H9 (cell line): ENCODE data around the gene ERAS. TPM values are rescaled to one million over a fixed set of nuclear protein-coding genes. Genes with fewer than 3 reads are reported as not detected.

Source experiments
- DNase-seq: peaks from one replicate; pipeline ENCODE4 v3.0.0-alpha.2; 2017
- H2AFZ ChIP-seq: one replicate; pipeline ENCODE4 v1.6.1; 2013; ENCODE audit warnings: mild to moderate bottlenecking, low read length, control low read depth, moderate library complexity
- H2AK5ac ChIP-seq: 2 replicates; pipeline ENCODE4 v1.6.1; 2013; ENCODE audit warnings: low read length, control low read depth, mixed read lengths; ENCODE audit not compliant: insufficient read length
- H2BK120ac ChIP-seq: one replicate; pipeline ENCODE4 v1.6.1; 2013; ENCODE audit warnings: low read depth, mild to moderate bottlenecking, low read length, control low read depth, inconsistent platforms; ENCODE audit not compliant: poor library complexity, severe bottlenecking
- H2BK12ac ChIP-seq: 2 replicates; pipeline ENCODE4 v1.6.1; 2013; ENCODE audit warnings: low read length, control low read depth, mixed read lengths, low read depth; ENCODE audit not compliant: insufficient read length
- H2BK15ac ChIP-seq: 2 replicates; pipeline ENCODE4 v1.6.1; 2013; ENCODE audit warnings: low read depth, low read length, control low read depth
- H2BK20ac ChIP-seq: one replicate; pipeline ENCODE4 v1.6.1; 2013; ENCODE audit warnings: low read depth, mild to moderate bottlenecking, low read length, control low read depth, inconsistent platforms; ENCODE audit not compliant: poor library complexity, severe bottlenecking
- H2BK5ac ChIP-seq: 2 replicates; pipeline ENCODE4 v1.6.1; 2013; ENCODE audit warnings: low read length, control low read depth, mixed read lengths; ENCODE audit not compliant: insufficient read length
- H3K14ac ChIP-seq: 2 replicates; pipeline ENCODE4 v1.6.1; 2013; ENCODE audit warnings: low read length, control low read depth; ENCODE audit not compliant: insufficient read depth
- H3K18ac ChIP-seq: 2 replicates; pipeline ENCODE4 v1.6.1; 2013; ENCODE audit warnings: low read depth, mild to moderate bottlenecking, mixed read lengths, low read length, control low read depth; ENCODE audit not compliant: insufficient read length
- H3K23ac ChIP-seq: 2 replicates; pipeline ENCODE4 v1.6.1; 2013; ENCODE audit warnings: low read length, control low read depth, mixed read lengths, low read depth; ENCODE audit not compliant: insufficient read length
- H3K23me2 ChIP-seq: 2 replicates; pipeline ENCODE4 v1.6.1; 2013; ENCODE audit warnings: low read depth, mild to moderate bottlenecking, mixed read lengths, low read length, control low read depth; ENCODE audit not compliant: insufficient read length, poor library complexity, severe bottlenecking
- H3K27ac ChIP-seq: 2 replicates; pipeline ENCODE4 v1.5.1; 2013; ENCODE audit warnings: low read length, control low read depth, mixed read lengths, low read depth; ENCODE audit not compliant: insufficient read length
- H3K27me3 ChIP-seq: 2 replicates; pipeline ENCODE4 v1.6.1; 2013; ENCODE audit warnings: low read length, control low read depth, inconsistent platforms; ENCODE audit not compliant: insufficient read depth
- H3K4ac ChIP-seq: 2 replicates; pipeline ENCODE4 v1.6.1; 2013; ENCODE audit warnings: low read depth, mild to moderate bottlenecking, control low read depth, inconsistent platforms, low read length, moderate library complexity
- H3K4me1 ChIP-seq: 2 replicates; pipeline ENCODE4 v1.6.1; 2013; ENCODE audit warnings: low read length, control low read depth, inconsistent platforms; ENCODE audit not compliant: insufficient read depth
- H3K4me2 ChIP-seq: 2 replicates; pipeline ENCODE4 v1.6.1; 2013; ENCODE audit warnings: low read length, control low read depth, mixed read lengths; ENCODE audit not compliant: insufficient read length, insufficient read depth
- H3K56ac ChIP-seq: 2 replicates; pipeline ENCODE4 v1.6.1; 2013; ENCODE audit warnings: low read depth, mild to moderate bottlenecking, mixed read lengths, low read length, control low read depth; ENCODE audit not compliant: insufficient read length
- H3K79me1 ChIP-seq: 2 replicates; pipeline ENCODE4 v1.6.1; 2013; ENCODE audit warnings: low read depth, mild to moderate bottlenecking, moderate library complexity, low read length, control low read depth, inconsistent platforms; ENCODE audit not compliant: insufficient read depth, poor library complexity, severe bottlenecking
- H3K79me2 ChIP-seq: 2 replicates; pipeline ENCODE4 v1.6.1; 2013; ENCODE audit warnings: low read length, control low read depth, inconsistent platforms; ENCODE audit not compliant: insufficient read depth
- H3K9ac ChIP-seq: 2 replicates; pipeline ENCODE4 v1.6.1; 2013; ENCODE audit warnings: low read length, control low read depth, mixed read lengths; ENCODE audit not compliant: insufficient read length; ENCODE audit errors: extremely low read depth
- H3K9me3 ChIP-seq: one replicate; pipeline ENCODE4 v1.6.1; 2013; ENCODE audit warnings: low read depth, low read length, inconsistent platforms; ENCODE audit not compliant: control insufficient read depth
- H3T11ph ChIP-seq: one replicate; pipeline ENCODE4 v1.6.1; 2013; ENCODE audit warnings: mild to moderate bottlenecking, low read length, control low read depth, inconsistent platforms
- H4K20me1 ChIP-seq: one replicate; pipeline ENCODE4 v1.6.1; 2013; ENCODE audit not compliant: control insufficient read depth, insufficient read length, insufficient read depth
- H4K5ac ChIP-seq: 2 replicates; pipeline ENCODE4 v1.6.1; 2013; ENCODE audit warnings: low read depth, mild to moderate bottlenecking, mixed read lengths, low read length, control low read depth; ENCODE audit not compliant: insufficient read length
- H4K8ac ChIP-seq: replicated peaks from 2 replicates; pipeline ENCODE4 v1.6.1; 2013; ENCODE audit warnings: low read length, control low read depth, mixed read lengths, low read depth; ENCODE audit not compliant: insufficient read length
- H4K91ac ChIP-seq: 2 replicates; pipeline ENCODE4 v1.6.1; 2013; ENCODE audit warnings: low read depth, mild to moderate bottlenecking, moderate library complexity, mixed read lengths, low read length, control low read depth; ENCODE audit not compliant: insufficient read length
- H3K27ac Mint-ChIP-seq, 3 experiments: 2 replicates in 2 of 3; 3 replicates in 1 of 3; pipeline ENCODE4 v1.8.0; 2020 to 2021; ENCODE audit warnings: mixed read lengths in 3 of 3, mild to moderate bottlenecking in 1 of 3, moderate library complexity in 1 of 3
- H3K27me3 Mint-ChIP-seq: 2 replicates; pipeline ENCODE4 v1.8.0; 2021; ENCODE audit warnings: low read depth, mild to moderate bottlenecking, moderate library complexity, mixed read lengths
- H3K36me3 Mint-ChIP-seq, 3 experiments: 2 replicates in 2 of 3; 3 replicates in 1 of 3; pipeline ENCODE4 v1.8.0; 2020 to 2021; ENCODE audit warnings: low read depth in 3 of 3, mixed read lengths in 3 of 3; ENCODE audit not compliant: insufficient read depth in 1 of 3
- H3K4me1 Mint-ChIP-seq, 2 experiments: 2 replicates each; pipeline ENCODE4 v1.8.0; 2020; ENCODE audit warnings: mixed read lengths in 2 of 2
- H3K4me3 Mint-ChIP-seq, 2 experiments: 2 replicates in 1 of 2; 3 replicates in 1 of 2; pipeline ENCODE4 v1.8.0; 2020 to 2021; ENCODE audit warnings: mild to moderate bottlenecking in 2 of 2, mixed read lengths in 2 of 2, moderate library complexity in 1 of 2
- H3K9me3 Mint-ChIP-seq, 2 experiments: 2 replicates in 1 of 2; 3 replicates in 1 of 2; pipeline ENCODE4 v1.8.0; 2020; ENCODE audit warnings: mild to moderate bottlenecking in 2 of 2, mixed read lengths in 2 of 2, moderate library complexity in 1 of 2
- WGBS: extraction: QIAGEN DNeasy Blood & Tissue Kit; methylation state at CpG from one replicate; pipeline ENCODE4 v1.1.7; 2013; ENCODE audit warnings: missing lambda C conversion rate, low lambda C conversion rate, mixed read lengths; ENCODE audit not compliant: insufficient read length; ENCODE audit errors: extremely low coverage; 5-methylcytosine and 5-hydroxymethylcytosine counted together
- total RNA-seq: library from RNA; stranded (reverse); gene quantifications from 2 replicates; pipeline ENCODE4 v1.2.1, GENCODE V29; 2021
- TF ChIP-seq, protein P1 (sequence below): fragments of 200-600 bp; sonication (generic); conservative IDR thresholded peaks from 3 replicates; pipeline ENCODE4 v1.8.0; 2021; ENCODE audit warnings: antibody characterized with exemption, mild to moderate bottlenecking

Gene ERAS
- total RNA-seq, 1 experiment from 2014 or later: not detected

DNA sequence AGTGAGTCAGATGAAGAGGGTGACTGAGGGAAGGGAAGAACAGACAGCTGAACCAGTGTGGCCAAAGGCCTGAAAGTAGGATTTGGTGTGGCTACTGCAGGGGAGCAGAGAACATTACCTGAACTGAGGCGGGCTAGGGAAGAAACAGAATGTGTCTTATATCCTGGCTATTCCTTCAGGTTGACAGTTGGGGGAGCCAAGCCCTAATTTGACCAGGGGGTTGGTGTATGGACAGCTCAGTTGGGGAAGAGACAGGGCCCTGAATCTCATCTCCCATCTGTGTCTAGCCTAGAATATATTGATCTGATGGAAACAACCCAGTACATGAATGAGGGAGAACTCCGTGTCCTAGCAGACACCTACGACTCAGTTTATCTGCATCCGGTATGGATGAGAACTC, 20.2 kb upstream of the ERAS start:
- Histone ChIP-seq H3K14ac (no peak overlapping the region), H3K23ac (no peak overlapping the region), H4K8ac (no peak overlapping the region), H3K79me1 (no peaks in the 10 kb centered on the region), H3K27me3 (no peaks in the 10 kb centered on the region), H2BK20ac (no peak overlapping the region), H4K20me1 (no peaks in the 10 kb centered on the region), H3T11ph (no peak overlapping the region), H2AFZ (no peak overlapping the region), H3K4me2 (no peak overlapping the region), H3K4ac (no peak overlapping the region), H2BK5ac (no peak overlapping the region), H2BK120ac (no peak overlapping the region), H3K23me2 (peaks cover 3% of the 10 kb centered on the region), H4K91ac (no peak overlapping the region), H2BK12ac (no peak overlapping the region), H3K79me2 (no peaks in the 10 kb centered on the region), H2BK15ac (no peak overlapping the region), H3K27ac (no peak overlapping the region), H3K18ac (no peak overlapping the region), H4K5ac (no peak overlapping the region), H3K4me1 (no peaks in the 10 kb centered on the region), H3K56ac (no peak overlapping the region), H3K9me3 (no peaks in the 10 kb centered on the region), H3K9ac (no peak overlapping the region), H2AK5ac (no peak overlapping the region)
- H3K4me1 Mint-ChIP-seq: peaks cover 0 to 7% of the 10 kb centered on the region in 2 experiments; a peak in 3 of 4 replicates
- H3K27me3 Mint-ChIP-seq: no peaks in the 10 kb centered on the region
- H3K36me3 Mint-ChIP-seq: peaks cover 21 to 47% (median 42%) of the 10 kb centered on the region in 3 experiments
- no peak overlapping the region for H3K27ac Mint-ChIP-seq
- TF ChIP-seq, protein P1, sequence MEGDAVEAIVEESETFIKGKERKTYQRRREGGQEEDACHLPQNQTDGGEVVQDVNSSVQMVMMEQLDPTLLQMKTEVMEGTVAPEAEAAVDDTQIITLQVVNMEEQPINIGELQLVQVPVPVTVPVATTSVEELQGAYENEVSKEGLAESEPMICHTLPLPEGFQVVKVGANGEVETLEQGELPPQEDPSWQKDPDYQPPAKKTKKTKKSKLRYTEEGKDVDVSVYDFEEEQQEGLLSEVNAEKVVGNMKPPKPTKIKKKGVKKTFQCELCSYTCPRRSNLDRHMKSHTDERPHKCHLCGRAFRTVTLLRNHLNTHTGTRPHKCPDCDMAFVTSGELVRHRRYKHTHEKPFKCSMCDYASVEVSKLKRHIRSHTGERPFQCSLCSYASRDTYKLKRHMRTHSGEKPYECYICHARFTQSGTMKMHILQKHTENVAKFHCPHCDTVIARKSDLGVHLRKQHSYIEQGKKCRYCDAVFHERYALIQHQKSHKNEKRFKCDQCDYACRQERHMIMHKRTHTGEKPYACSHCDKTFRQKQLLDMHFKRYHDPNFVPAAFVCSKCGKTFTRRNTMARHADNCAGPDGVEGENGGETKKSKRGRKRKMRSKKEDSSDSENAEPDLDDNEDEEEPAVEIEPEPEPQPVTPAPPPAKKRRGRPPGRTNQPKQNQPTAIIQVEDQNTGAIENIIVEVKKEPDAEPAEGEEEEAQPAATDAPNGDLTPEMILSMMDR: peak; percentile 15; the same call in 1 of the 3 replicates
- peaks cover 63 to 69% of the 10 kb centered on the region in 2 experiments for H3K9me3 Mint-ChIP-seq
- WGBS: no CpG with 5 or more reads among the region's 4 CpGs
- peak overlapping the region in 1 of 2 experiments; percentile 4; a peak in 1 of 5 replicates for H3K4me3 Mint-ChIP-seq
- no peak for DNase-seq
